ENCODE results near the gene PYGO2.

- TF ChIP-seq CTCF (IDR thresholded peaks at IDR 0.05) (no peak), POLR2AphosphoS5 (IDR thresholded peaks at IDR 0.05) (no peak)
These were observed 4.5 kb upstream of the PYGO2 start for GRCh38 chr1:154966111-154966510.

Measured in esophagus muscularis mucosa (tissue), 3 donors.